RPMI8226 (cell line): ENCODE data around the gene CCDC192.

Experiments used
- DNase-seq: peaks from one replicate; pipeline ENCODE4 v3.0.0-alpha.2; 2015

The CCDC192 gene

GRCh38 chr5:127851964-127852363 lies 148.8 kb downstream of the CCDC192 start:
- DNase-seq = no peak

- no peak for DNase-seq
These were observed 151.3 kb downstream of the CCDC192 start for GRCh38 chr5:127854520-127854919.

DNA sequence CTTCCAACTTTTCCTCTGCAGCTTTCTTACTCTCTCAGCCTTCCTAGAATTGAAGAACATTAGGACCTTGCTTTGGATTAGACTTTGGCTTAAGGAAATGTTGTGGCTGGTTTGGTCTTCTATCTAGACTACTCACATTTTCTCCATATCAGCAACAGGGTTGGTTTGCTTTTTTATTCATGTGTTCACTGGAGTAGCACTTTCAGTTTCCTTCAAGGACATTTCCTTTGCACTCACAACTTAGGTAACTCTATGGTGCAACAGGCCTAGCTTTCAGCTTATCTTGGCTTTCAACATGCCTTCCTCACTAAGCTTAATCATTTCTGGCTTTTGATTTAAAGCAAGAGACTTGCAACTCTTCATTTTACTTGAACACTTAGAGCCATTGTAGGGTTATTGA lies 153.1 kb downstream of the CCDC192 start:
- DNase-seq = no peak

GRCh38 chr5:127858116-127858784 lies 155.1 kb downstream of the CCDC192 start:
- no peak for DNase-seq

- DNase-seq = no peak
These were observed 157.1 kb downstream of the CCDC192 start for GRCh38 chr5:127860291-127860690.

- no peak for DNase-seq
These were observed 160.0 kb downstream of the CCDC192 start for GRCh38 chr5:127863161-127863560.

- DNase-seq = no peak
These were observed 160.6 kb downstream of the CCDC192 start for GRCh38 chr5:127863610-127864395.

- no peak for DNase-seq
These were observed 161.3 kb downstream of the CCDC192 start for GRCh38 chr5:127864511-127864910.

- DNase-seq = no peak
These were observed 162.1 kb downstream of the CCDC192 start for GRCh38 chr5:127865273-127865672.

GRCh38 chr5:127867022-127867783 lies 164.0 kb downstream of the CCDC192 start:
- DNase-seq = no peak

GRCh38 chr5:127870914-127871313 lies 167.7 kb downstream of the CCDC192 start:
- DNase-seq = no peak

DNA sequence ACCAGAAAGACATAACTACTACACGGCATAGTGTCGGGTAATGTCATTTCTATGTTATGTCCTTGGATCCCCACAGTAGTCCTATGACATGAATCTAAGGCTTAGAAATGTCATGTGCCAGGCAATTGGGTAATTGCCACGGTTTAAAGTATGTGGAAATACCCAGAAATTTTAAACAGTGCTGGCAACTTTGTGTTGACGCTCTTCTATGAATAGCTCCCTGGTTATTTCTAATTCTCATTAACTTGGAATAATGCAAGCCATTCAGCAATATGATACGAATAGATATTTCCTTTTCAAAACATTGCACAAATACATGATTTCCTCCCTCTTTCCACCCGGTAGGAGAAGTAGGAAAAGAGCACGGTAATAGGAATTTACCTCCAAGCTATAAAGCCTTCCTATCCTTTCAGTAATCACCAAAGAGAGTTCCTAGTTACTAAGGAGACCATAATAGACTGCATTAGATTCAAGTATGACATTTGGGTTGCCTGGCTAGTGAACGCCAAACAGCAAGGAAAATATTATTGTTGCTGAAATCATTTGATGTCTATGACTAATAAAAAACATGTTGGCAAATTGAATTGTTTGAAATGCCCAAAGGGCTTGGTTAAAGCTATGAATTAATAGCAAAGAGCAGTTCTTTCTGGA lies 168.4 kb downstream of the CCDC192 start:
- DNase-seq = no peak

- DNase-seq = no peak
These were observed 169.3 kb downstream of the CCDC192 start for GRCh38 chr5:127872494-127872893.

- peak; percentile 81 for DNase-seq
These were observed 172.2 kb downstream of the CCDC192 start for GRCh38 chr5:127875235-127876021.

DNA sequence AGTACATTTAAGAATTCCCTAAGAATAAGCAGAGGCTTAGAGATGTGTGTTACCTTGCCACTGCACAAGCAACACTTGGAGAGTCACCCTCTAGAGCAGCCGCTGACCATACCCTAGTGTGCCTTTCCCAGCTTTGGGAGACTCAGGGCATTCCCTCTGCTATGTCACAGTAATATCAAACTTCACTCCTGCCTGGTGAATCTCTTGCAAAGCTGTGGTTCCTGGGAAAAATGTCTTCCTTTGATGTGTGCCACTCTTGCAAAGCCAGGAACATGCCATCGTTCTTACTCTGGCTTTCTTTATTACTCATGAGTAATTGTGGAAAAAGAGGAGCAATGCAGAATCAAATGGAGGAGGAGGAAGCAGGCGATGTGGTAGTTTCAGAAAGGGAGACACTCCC lies 173.2 kb downstream of the CCDC192 start:
- DNase-seq = no peak

DNA sequence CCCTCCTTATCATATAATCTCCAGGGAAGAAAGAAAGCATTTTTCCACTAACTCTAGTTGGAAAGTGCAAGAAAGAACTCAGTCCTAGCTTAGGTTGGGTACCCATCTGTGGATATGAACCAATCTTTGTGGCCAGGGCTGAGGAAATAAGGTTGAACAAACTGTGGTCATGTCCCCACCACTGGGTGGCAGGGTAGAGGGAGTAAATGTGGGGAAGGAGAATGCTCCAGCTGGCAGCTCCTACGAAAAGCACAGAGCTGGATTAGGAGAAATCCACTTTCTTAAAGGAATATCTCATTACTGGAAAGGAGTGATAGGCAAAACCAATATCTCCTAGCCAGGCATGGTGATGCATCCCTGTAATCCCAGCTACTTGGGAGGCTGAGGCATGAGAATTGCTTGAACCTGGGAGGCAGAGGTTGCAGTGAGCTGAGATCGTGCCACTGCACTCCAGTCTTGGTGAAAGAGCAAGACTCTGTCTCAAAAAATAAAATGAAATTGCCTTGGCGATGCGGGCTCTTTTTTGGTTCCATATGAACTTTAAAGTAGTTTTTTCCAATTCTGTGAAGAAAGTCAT lies 175.1 kb downstream of the CCDC192 start:
- DNase-seq = peak; percentile 16

DNA sequence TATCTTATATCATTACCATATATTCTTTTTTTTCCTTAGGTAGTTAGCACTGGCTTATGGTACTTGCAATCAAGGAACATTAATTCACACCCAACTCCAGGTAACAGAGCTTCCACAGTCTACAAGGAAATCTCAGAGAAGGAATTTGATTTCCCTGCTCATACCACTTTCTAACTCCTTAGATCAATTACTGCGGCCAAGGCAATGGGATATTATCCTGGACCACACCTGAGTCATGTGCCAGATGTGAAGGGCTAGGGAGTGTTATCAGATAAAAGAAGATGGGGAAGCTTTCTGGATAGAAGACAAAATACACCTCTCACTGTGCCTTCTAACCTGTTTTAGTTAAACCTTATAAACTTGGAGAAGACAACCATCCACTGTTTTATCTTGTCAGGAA lies 181.2 kb downstream of the CCDC192 start:
- no peak for DNase-seq

DNA sequence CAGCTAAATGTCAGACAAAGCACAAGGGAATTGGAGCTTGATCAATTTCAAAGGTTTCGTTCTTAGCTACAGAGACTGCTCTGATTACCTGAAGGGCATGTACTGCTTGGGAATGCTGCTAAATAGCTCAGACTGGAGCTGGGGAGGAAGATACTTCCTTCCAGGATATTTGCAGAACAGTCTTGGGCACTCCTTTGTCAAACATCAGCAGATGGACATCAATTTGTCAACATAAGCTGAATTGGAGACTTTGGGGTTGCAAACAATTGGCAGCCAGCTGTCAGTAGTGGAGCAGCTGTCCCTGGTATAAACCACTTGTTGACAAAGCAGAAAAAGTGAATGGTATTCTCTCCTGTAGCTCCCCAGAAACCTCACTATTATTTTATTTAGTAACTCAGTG lies 182.0 kb downstream of the CCDC192 start:
- DNase-seq = no peak

DNA sequence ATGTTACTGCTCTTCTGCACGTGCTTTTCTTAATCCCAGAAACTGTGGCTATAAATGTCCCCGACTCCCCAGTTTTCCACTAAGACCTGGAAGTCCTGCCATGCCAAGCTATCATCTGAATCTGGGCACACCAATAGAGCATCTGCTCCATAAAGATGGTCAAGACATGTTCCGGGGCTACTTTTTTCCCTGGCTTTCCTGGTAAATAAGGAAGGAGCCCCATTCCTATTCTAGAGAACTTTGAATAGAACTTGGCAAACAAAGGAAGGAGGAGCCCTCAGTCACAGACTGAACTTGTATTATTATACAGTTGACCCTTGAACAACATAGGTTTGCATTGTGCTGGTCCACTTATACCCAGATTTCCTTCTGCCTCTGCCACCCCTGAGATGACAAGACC lies 182.9 kb downstream of the CCDC192 start:
- no peak for DNase-seq

DNA sequence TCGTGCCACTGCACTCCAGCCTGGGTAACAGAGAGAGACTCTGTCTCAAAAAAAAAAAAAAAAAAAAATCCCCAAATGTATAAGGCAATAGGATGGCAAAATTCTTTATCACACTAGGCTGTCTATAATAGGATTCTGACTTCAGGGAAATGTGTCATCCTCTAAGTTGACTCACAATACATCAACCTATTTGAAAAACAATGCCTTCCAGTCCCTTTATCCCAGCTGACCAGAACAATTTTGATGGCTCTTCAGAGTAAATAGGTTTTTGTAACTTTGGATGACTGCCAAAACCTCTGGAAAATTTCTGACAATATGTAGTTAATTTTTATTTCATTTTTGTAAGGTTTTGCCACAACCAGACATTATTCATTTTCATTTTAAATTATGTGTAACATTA lies 184.1 kb downstream of the CCDC192 start:
- DNase-seq = no peak

DNA sequence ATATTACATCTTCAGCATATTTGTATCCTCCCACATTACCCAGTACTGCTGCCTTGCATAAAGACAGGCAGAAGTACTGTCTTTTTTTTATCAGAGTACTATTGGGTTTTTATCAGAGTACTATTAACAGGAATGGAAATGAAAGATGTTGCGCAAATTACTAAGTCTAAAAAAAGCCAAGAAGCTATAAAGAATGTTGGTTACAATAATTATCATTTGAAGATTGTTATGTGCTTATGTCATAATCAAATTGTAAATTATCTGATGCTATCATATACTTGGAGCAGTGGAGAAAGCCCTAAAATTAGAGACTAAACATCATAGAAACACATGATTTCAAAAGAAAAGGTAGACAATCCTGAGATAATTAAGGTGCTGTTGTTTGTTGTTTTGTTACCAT lies 188.8 kb downstream of the CCDC192 start:
- no peak for DNase-seq
